ENCODE measurements around the gene SETMAR.
"Not testable (repeated sequence)": the region's sequence is repeated elsewhere in the genome, so short reads cannot be mapped to it uniquely, and the experiment has no call there.

The SETMAR gene

DNA sequence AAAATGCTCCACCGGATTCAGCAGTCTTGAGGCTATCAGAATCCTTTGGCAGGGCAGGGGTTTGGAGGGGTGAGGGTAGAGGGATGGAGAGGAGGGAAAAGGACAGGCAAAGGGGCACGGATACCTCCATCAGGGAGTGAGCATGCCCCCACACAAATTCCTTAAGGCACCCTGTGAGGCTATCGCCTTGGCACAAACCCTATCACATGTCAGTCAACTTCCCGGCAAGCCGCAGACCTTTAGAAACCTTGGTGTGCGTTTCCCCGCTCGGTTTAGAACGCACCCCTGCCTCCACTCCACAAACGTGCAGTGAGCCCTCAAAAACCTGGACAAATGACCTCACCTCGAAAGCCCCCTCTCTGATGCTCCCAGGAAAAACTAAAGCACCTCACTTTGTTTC, 422 bp upstream of the SETMAR start:
- H3K4me3 ChIP-seq (ENCODE audit: low read depth, low read length): peak overlapping the region; percentile 65
- TF ChIP-seq, protein P1, sequence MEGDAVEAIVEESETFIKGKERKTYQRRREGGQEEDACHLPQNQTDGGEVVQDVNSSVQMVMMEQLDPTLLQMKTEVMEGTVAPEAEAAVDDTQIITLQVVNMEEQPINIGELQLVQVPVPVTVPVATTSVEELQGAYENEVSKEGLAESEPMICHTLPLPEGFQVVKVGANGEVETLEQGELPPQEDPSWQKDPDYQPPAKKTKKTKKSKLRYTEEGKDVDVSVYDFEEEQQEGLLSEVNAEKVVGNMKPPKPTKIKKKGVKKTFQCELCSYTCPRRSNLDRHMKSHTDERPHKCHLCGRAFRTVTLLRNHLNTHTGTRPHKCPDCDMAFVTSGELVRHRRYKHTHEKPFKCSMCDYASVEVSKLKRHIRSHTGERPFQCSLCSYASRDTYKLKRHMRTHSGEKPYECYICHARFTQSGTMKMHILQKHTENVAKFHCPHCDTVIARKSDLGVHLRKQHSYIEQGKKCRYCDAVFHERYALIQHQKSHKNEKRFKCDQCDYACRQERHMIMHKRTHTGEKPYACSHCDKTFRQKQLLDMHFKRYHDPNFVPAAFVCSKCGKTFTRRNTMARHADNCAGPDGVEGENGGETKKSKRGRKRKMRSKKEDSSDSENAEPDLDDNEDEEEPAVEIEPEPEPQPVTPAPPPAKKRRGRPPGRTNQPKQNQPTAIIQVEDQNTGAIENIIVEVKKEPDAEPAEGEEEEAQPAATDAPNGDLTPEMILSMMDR (IDR thresholded peaks at IDR 0.05; ENCODE audit: low read depth, low read length): no peak

DNA sequence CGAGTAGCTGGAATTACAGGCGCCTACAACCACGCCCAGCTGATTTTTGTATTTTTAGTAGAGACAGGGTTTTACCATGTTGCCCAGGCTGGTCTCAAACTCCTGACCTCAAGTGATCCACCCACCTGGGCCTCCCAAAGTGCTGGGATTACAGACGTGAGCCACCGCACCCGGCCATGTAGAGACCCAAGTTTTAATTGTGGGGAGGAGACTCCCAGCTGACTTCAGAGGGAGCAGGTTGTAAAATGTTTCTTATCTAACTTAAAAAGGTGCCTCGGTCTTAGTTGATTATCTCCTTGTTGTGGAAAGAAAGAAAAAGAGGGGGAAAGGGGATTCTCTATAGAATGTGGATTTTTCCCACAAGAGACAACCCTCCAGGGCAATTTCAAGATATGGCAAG, 2.0 kb downstream of the SETMAR start:
- H3K4me3 ChIP-seq (ENCODE audit: low read depth, low read length): not testable (repeated sequence)

DNA sequence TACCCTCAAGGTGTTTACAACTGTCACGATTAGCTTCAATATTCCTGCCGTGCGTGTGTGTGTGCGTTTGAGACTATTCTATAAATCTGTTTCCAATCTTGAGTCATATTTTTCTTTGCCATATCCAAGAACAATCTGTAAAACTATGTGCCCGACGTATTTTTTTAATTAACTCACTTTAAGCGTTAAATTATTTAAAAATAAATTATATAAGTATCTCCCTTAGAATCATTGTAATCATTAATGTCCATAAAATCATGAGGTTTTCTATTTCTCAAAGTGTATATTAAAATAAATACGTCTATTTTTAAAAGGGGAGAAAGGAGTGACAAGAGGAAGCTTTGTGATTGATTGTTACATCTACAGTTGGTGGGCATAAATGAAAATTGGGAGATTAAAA, 2.9 kb downstream of the SETMAR start:
- H3K4me3 ChIP-seq (ENCODE audit: low read depth, low read length): no peak overlapping the region
- TF ChIP-seq, protein P1 (IDR thresholded peaks at IDR 0.05; ENCODE audit: low read depth, low read length): no peak

DNA sequence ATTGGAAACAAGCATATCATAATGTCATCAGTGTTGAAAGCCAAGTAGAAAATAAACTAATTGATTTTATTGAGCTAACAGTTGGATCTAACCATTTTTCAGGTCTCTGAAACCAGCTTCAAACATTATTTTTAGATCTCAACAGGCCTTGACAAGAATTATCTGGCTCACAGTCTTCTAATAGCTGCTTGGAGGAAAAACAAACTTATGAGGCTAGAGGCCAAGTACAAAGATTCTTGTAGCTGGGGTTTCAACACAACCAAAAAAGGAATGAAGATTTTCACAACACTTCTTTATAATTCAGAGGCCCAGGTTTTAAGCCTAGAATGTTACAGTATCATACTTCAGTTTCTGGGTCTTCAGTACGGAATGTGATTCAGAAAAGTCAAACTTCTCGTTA, 3.7 kb downstream of the SETMAR start:
- TF ChIP-seq, protein P1 (IDR thresholded peaks at IDR 0.05; ENCODE audit: low read depth, low read length): no peak
- no peak overlapping the region for H3K4me3 ChIP-seq (ENCODE audit: low read depth, low read length)

DNA sequence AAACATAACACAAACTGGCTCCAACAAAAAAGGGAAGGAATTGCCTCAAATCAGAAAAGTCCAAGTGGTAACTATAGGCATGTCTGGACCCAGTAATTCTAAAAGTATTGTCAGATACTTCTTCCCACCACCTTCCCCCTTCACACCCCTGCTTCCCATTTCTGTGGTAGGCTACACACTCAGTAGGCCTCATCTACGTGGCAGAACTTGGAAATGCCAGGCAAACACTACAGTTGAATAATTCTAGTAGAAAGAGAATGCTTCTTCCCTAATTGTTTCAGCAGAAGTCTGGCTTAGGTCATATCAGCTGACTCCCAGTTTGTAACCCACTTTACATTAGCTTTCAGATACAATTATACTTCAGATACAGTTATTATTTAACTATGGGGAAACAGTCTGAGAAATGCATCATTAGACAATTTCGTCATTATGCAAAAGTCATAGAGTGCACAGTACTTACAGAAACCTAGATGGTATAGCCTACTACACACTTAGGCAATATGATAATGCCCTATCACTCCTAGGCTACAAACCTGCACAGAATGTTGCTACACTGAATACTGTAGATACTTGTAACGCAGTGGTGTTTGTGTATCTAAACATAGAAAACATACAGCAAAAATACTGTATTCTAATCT, 6.4 kb downstream of the SETMAR start:
- no peak overlapping the region for H3K4me3 ChIP-seq (ENCODE audit: low read depth, low read length)
- TF ChIP-seq, protein P1 (IDR thresholded peaks at IDR 0.05; ENCODE audit: low read depth, low read length): no peak

GRCh38 chr3:4310971-4311370, 7.8 kb downstream of the SETMAR start:
- H3K4me3 ChIP-seq (ENCODE audit: low read depth, low read length): no peak overlapping the region
- TF ChIP-seq, protein P1 (IDR thresholded peaks at IDR 0.05; ENCODE audit: low read depth, low read length): no peak

- TF ChIP-seq, protein P1 (IDR thresholded peaks at IDR 0.05; ENCODE audit: low read depth, low read length): no peak
These were observed 8.3 kb downstream of the SETMAR start for GRCh38 chr3:4311496-4311895.

More at GRCh38 chr3:4311496-4311895, 8.3 kb downstream of the SETMAR start:
- H3K4me3 ChIP-seq (ENCODE audit: low read depth, low read length): no peak overlapping the region

All from WI38 (cell line).